Measurements from ENCODE around the gene APOC1. TPM values are rescaled to one million over a fixed set of nuclear protein-coding genes. Genes with fewer than 3 reads are reported as not detected.
"Not testable (repeated sequence)": the region's sequence is repeated elsewhere in the genome, so short reads cannot be mapped to it uniquely, and the experiment has no call there.

APOC1 gene
- total RNA-seq, 4 donors from 2014 or later, result 3.9 to 107 (median 14.2) TPM; not detected in 1

DNA sequence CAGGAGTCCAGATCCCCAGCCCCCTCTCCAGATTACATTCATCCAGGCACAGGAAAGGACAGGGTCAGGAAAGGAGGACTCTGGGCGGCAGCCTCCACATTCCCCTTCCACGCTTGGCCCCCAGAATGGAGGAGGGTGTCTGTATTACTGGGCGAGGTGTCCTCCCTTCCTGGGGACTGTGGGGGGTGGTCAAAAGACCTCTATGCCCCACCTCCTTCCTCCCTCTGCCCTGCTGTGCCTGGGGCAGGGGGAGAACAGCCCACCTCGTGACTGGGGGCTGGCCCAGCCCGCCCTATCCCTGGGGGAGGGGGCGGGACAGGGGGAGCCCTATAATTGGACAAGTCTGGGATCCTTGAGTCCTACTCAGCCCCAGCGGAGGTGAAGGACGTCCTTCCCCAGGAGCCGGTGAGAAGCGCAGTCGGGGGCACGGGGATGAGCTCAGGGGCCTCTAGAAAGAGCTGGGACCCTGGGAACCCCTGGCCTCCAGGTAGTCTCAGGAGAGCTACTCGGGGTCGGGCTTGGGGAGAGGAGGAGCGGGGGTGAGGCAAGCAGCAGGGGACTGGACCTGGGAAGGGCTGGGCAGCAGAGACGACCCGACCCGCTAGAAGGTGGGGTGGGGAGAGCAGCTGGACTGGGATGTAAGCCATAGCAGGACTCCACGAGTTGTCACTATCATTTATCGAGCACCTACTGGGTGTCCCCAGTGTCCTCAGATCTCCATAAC lies 8.8 kb upstream of the APOC1 start, which contains the start of gene APOE:
TSS of gene APOE (plus strand) at position 360 of the 724 bp plus-strand sequence. CDS start 829 bp downstream, outside the sequence.
- peaks cover 0 to 7% of the 10 kb centered on the region in 2 donors for H3K27me3 ChIP-seq
- H3K9me3 ChIP-seq, result no peaks in the 10 kb centered on the region
- H3K27ac ChIP-seq, result peak within 1 kb of the TSS in 3 of 4 donors; percentile 30 to 42 (median 38)
- TF ChIP-seq, protein P1, sequence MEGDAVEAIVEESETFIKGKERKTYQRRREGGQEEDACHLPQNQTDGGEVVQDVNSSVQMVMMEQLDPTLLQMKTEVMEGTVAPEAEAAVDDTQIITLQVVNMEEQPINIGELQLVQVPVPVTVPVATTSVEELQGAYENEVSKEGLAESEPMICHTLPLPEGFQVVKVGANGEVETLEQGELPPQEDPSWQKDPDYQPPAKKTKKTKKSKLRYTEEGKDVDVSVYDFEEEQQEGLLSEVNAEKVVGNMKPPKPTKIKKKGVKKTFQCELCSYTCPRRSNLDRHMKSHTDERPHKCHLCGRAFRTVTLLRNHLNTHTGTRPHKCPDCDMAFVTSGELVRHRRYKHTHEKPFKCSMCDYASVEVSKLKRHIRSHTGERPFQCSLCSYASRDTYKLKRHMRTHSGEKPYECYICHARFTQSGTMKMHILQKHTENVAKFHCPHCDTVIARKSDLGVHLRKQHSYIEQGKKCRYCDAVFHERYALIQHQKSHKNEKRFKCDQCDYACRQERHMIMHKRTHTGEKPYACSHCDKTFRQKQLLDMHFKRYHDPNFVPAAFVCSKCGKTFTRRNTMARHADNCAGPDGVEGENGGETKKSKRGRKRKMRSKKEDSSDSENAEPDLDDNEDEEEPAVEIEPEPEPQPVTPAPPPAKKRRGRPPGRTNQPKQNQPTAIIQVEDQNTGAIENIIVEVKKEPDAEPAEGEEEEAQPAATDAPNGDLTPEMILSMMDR (IDR thresholded peaks at IDR 0.05), result no peak
- no peak for TF ChIP-seq POLR2A (IDR thresholded peaks at IDR 0.05)
- peak within 1 kb of the TSS; percentile 16 to 48 (median 30) for H3K4me3 ChIP-seq
- H3K36me3 ChIP-seq, result peaks cover 0 to 21% (median 0%) of the 10 kb centered on the region in 3 donors
- peaks cover 0 to 19% (median 0%) of the 10 kb centered on the region in 4 donors for H3K4me1 ChIP-seq
- no peak for DNase-seq

DNA sequence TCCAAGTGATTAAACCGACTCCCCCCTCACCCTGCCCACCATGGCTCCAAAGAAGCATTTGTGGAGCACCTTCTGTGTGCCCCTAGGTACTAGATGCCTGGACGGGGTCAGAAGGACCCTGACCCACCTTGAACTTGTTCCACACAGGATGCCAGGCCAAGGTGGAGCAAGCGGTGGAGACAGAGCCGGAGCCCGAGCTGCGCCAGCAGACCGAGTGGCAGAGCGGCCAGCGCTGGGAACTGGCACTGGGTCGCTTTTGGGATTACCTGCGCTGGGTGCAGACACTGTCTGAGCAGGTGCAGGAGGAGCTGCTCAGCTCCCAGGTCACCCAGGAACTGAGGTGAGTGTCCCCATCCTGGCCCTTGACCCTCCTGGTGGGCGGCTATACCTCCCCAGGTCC lies 6.8 kb upstream of the APOC1 start:
- no peak for DNase-seq
- Histone ChIP-seq H3K9me3 (no peaks in the 10 kb centered on the region), H3K27ac (no peak overlapping the region), H3K4me1 (peaks cover 0 to 27% (median 0%) of the 10 kb centered on the region in 4 donors), H3K4me3 (no peak overlapping the region), H3K36me3 (peaks cover 0 to 6% (median 0%) of the 10 kb centered on the region in 3 donors), H3K27me3 (peaks cover 0 to 7% of the 10 kb centered on the region in 2 donors)
- no peak for TF ChIP-seq POLR2A (IDR thresholded peaks at IDR 0.05)
- TF ChIP-seq, protein P1 (IDR thresholded peaks at IDR 0.05), result no peak

DNA sequence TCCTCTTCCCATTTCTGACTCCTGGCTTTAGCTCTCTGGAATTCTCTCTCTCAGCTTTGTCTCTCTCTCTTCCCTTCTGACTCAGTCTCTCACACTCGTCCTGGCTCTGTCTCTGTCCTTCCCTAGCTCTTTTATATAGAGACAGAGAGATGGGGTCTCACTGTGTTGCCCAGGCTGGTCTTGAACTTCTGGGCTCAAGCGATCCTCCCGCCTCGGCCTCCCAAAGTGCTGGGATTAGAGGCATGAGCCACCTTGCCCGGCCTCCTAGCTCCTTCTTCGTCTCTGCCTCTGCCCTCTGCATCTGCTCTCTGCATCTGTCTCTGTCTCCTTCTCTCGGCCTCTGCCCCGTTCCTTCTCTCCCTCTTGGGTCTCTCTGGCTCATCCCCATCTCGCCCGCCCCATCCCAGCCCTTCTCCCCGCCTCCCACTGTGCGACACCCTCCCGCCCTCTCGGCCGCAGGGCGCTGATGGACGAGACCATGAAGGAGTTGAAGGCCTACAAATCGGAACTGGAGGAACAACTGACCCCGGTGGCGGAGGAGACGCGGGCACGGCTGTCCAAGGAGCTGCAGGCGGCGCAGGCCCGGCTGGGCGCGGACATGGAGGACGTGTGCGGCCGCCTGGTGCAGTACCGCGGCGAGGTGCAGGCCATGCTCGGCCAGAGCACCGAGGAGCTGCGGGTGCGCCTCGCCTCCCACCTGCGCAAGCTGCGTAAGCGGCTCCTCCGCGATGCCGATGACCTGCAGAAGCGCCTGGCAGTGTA lies 6.2 kb upstream of the APOC1 start:
- peaks cover 0 to 27% (median 0%) of the 10 kb centered on the region in 4 donors for H3K4me1 ChIP-seq
- peaks cover 0 to under 1% (median 0%) of the 10 kb centered on the region in 3 donors for H3K36me3 ChIP-seq
- no peaks in the 10 kb centered on the region for H3K9me3 ChIP-seq
- H3K4me3 ChIP-seq, result no peak overlapping the region
- H3K27me3 ChIP-seq, result peaks cover 0 to 7% of the 10 kb centered on the region in 2 donors
- no peak overlapping the region for H3K27ac ChIP-seq
- TF ChIP-seq, protein P1 (IDR thresholded peaks at IDR 0.05), result no peak
- no peak for TF ChIP-seq POLR2A (IDR thresholded peaks at IDR 0.05)
- DNase-seq, result no peak

DNA sequence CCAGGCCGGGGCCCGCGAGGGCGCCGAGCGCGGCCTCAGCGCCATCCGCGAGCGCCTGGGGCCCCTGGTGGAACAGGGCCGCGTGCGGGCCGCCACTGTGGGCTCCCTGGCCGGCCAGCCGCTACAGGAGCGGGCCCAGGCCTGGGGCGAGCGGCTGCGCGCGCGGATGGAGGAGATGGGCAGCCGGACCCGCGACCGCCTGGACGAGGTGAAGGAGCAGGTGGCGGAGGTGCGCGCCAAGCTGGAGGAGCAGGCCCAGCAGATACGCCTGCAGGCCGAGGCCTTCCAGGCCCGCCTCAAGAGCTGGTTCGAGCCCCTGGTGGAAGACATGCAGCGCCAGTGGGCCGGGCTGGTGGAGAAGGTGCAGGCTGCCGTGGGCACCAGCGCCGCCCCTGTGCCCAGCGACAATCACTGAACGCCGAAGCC lies 5.6 kb upstream of the APOC1 start:
- Histone ChIP-seq H3K27me3 (peaks cover 0 to 7% of the 10 kb centered on the region in 2 donors), H3K36me3 (no peaks in the 10 kb centered on the region), H3K9me3 (no peaks in the 10 kb centered on the region), H3K4me3 (no peak overlapping the region), H3K27ac (no peak overlapping the region), H3K4me1 (peaks cover 0 to 24% (median 0%) of the 10 kb centered on the region in 4 donors)
- TF ChIP-seq, protein P1 (IDR thresholded peaks at IDR 0.05), result no peak
- no peak for TF ChIP-seq POLR2A (IDR thresholded peaks at IDR 0.05)
- no peak for DNase-seq

DNA sequence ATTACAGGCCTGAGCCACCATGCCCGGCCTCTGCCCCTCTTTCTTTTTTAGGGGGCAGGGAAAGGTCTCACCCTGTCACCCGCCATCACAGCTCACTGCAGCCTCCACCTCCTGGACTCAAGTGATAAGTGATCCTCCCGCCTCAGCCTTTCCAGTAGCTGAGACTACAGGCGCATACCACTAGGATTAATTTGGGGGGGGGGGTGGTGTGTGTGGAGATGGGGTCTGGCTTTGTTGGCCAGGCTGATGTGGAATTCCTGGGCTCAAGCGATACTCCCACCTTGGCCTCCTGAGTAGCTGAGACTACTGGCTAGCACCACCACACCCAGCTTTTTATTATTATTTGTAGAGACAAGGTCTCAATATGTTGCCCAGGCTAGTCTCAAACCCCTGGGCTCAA lies 4.6 kb upstream of the APOC1 start:
- TF ChIP-seq POLR2A (IDR thresholded peaks at IDR 0.05), result no peak
- TF ChIP-seq, protein P1 (IDR thresholded peaks at IDR 0.05), result no peak
- H3K4me3 ChIP-seq, result no peak overlapping the region
- H3K36me3 ChIP-seq, result no peaks in the 10 kb centered on the region
- DNase-seq, result no peak
- H3K4me1 ChIP-seq, result peaks cover 0 to 30% (median 0%) of the 10 kb centered on the region in 4 donors
- H3K27ac ChIP-seq, result no peak overlapping the region
- no peaks in the 10 kb centered on the region for H3K9me3 ChIP-seq
- peaks cover 0 to 7% of the 10 kb centered on the region in 2 donors for H3K27me3 ChIP-seq

DNA sequence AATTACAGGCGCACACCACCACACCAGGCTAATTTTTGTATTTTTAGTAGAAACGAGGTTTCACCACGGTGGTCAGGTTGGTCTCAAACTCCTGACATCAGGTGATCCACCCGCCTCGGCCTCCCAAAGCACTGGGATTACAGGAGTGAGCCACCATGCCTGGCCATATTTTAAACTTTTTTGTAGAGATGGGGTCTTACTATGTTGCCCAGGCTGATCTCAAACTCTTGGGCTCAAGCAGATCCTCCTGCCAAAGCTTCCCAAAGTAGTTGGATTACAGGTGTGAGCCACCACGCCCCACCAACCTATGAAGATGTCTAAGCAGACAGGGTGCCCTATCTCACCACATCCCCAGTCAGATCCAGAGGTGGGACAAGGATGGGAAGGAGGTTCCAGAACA lies 2.5 kb upstream of the APOC1 start:
- H3K4me1 ChIP-seq, result peaks cover 0 to 18% (median 0%) of the 10 kb centered on the region in 4 donors
- not testable (repeated sequence) for H3K27me3 ChIP-seq, H3K9me3 ChIP-seq, DNase-seq, H3K4me3 ChIP-seq, H3K36me3 ChIP-seq, H3K27ac ChIP-seq
